Astrocyte (in vitro differentiated cells and primary cell): ENCODE data around the gene TGM6. TPM values are rescaled to one million over a fixed set of nuclear protein-coding genes. Genes with fewer than 3 reads are reported as not detected.

Source experiments
- DNase-seq: peaks from one replicate; pipeline ENCODE4 v3.0.0-alpha.2; 2010; ENCODE audit warnings: low read depth
- FAIRE-seq: peaks from 2 replicates; lab custom pipeline; 2011; peaks lifted over from hg19 to GRCh38; lab: Jason Lieb, UNC
- H2AFZ ChIP-seq: 2 replicates; pipeline ENCODE4 v1.6.0; 2012; ENCODE audit warnings: low read depth, low read length, inconsistent platforms
- H3K27ac ChIP-seq: 2 replicates; pipeline ENCODE4 v1.5.1; 2011; ENCODE audit warnings: low read depth, low read length, inconsistent platforms
- H3K27me3 ChIP-seq: 2 replicates; pipeline ENCODE4 v1.6.0; 2011; ENCODE audit warnings: low read length, inconsistent platforms; ENCODE audit not compliant: insufficient read depth
- H3K36me3 ChIP-seq: 2 replicates; pipeline ENCODE4 v1.5.1; 2011; ENCODE audit warnings: low read length, inconsistent platforms; ENCODE audit not compliant: insufficient read depth
- H3K4me1 ChIP-seq: 2 replicates; pipeline ENCODE4 v1.5.1; 2011; ENCODE audit warnings: low read length, inconsistent platforms; ENCODE audit not compliant: insufficient read depth
- H3K4me2 ChIP-seq: 2 replicates; pipeline ENCODE4 v1.6.0; 2012; ENCODE audit warnings: low read length, inconsistent platforms
- H3K4me3 ChIP-seq: 2 replicates; pipeline ENCODE4 v1.5.1; 2011; ENCODE audit warnings: low read depth, mild to moderate bottlenecking, low read length, inconsistent platforms; ENCODE audit not compliant: insufficient read depth
- H3K79me2 ChIP-seq: 2 replicates; pipeline ENCODE4 v1.6.0; 2012; ENCODE audit warnings: mild to moderate bottlenecking, low read length, inconsistent platforms; ENCODE audit not compliant: insufficient read depth
- H3K9ac ChIP-seq: 2 replicates; pipeline ENCODE4 v1.6.0; 2012; ENCODE audit warnings: mild to moderate bottlenecking, low read length, inconsistent platforms
- H3K9me3 ChIP-seq: 2 replicates; pipeline ENCODE4 v1.5.1; 2012; ENCODE audit warnings: low read depth, mild to moderate bottlenecking, low read length, inconsistent platforms; ENCODE audit not compliant: insufficient read depth
- H4K20me1 ChIP-seq: 2 replicates; pipeline ENCODE4 v1.6.0; 2012; ENCODE audit warnings: low read length, inconsistent platforms; ENCODE audit not compliant: insufficient read depth
- H3K27ac Mint-ChIP-seq: one replicate; pipeline ENCODE4 v1.8.0; 2021; ENCODE audit warnings: mild to moderate bottlenecking, mixed read lengths; ENCODE audit not compliant: unreplicated experiment
- H3K27me3 Mint-ChIP-seq: one replicate; pipeline ENCODE4 v1.8.0; 2021; ENCODE audit warnings: low read depth, mixed read lengths; ENCODE audit not compliant: unreplicated experiment
- H3K36me3 Mint-ChIP-seq: one replicate; pipeline ENCODE4 v1.8.0; 2021; ENCODE audit warnings: low read depth, mixed read lengths; ENCODE audit not compliant: unreplicated experiment
- H3K4me1 Mint-ChIP-seq: one replicate; pipeline ENCODE4 v1.8.0; 2021; ENCODE audit warnings: low read depth, mixed read lengths; ENCODE audit not compliant: unreplicated experiment
- H3K4me3 Mint-ChIP-seq: one replicate; pipeline ENCODE4 v1.8.0; 2021; ENCODE audit warnings: mild to moderate bottlenecking, moderate library complexity, mixed read lengths; ENCODE audit not compliant: unreplicated experiment
- H3K9me3 Mint-ChIP-seq: one replicate; pipeline ENCODE4 v1.8.0; 2021; ENCODE audit warnings: mild to moderate bottlenecking, mixed read lengths; ENCODE audit not compliant: unreplicated experiment
- CTCF ChIP-seq: IDR thresholded peaks from 2 replicates; pipeline ENCODE4 v1.5.1; 2011; ENCODE audit warnings: low read depth, mild to moderate bottlenecking, inconsistent platforms, low read length, moderate library complexity; ENCODE audit not compliant: insufficient read depth
- EZH2 ChIP-seq: IDR thresholded peaks from 2 replicates; pipeline ENCODE4 v1.6.1; 2012; ENCODE audit warnings: mild to moderate bottlenecking, low read length, inconsistent platforms; ENCODE audit not compliant: insufficient read depth
- total RNA-seq: library from RNA; stranded (reverse); gene quantifications from 2 replicates; pipeline ENCODE4 v1.2.1, GENCODE V29; 2021

TGM6 gene
- total RNA-seq, 1 donor from 2014 or later, result not detected

GRCh38 chr20:2336471-2336870 lies 44.2 kb upstream of the TGM6 start:
- Mint-ChIP-seq H3K27ac (no peak overlapping the region), H3K36me3 (no peaks in the 10 kb centered on the region), H3K9me3 (no peaks in the 10 kb centered on the region), H3K4me1 (no peaks in the 10 kb centered on the region), H3K27me3 (peaks cover 45% of the 10 kb centered on the region), H3K4me3 (no peak overlapping the region)
- TF ChIP-seq EZH2 (no peak), CTCF (no peak)
- no peak for DNase-seq
- no peaks in the 10 kb centered on the region for H3K79me2 ChIP-seq
- no peak overlapping the region for H3K4me3 ChIP-seq
- peaks cover 7% of the 10 kb centered on the region for H3K27me3 ChIP-seq
- FAIRE-seq, result no peak
- no peaks in the 10 kb centered on the region for H3K9me3 ChIP-seq
- no peaks in the 10 kb centered on the region for H3K4me1 ChIP-seq
- H3K27ac ChIP-seq, result no peak overlapping the region
- no peak overlapping the region for H2AFZ ChIP-seq
- no peaks in the 10 kb centered on the region for H3K36me3 ChIP-seq
- H4K20me1 ChIP-seq, result no peaks in the 10 kb centered on the region
- no peak overlapping the region for H3K4me2 ChIP-seq
- H3K9ac ChIP-seq, result no peak overlapping the region

- H3K27ac ChIP-seq, result no peak overlapping the region
- no peak overlapping the region for H3K4me3 Mint-ChIP-seq
- no peaks in the 10 kb centered on the region for H4K20me1 ChIP-seq
- no peak overlapping the region for H3K27ac Mint-ChIP-seq
- FAIRE-seq, result no peak
- H3K36me3 ChIP-seq, result no peaks in the 10 kb centered on the region
- peaks cover 43% of the 10 kb centered on the region for H3K27me3 Mint-ChIP-seq
- H3K27me3 ChIP-seq, result peaks cover 7% of the 10 kb centered on the region
- H3K4me1 ChIP-seq, result no peaks in the 10 kb centered on the region
- H3K4me3 ChIP-seq, result no peak overlapping the region
- no peak overlapping the region for H3K9ac ChIP-seq
- no peaks in the 10 kb centered on the region for H3K79me2 ChIP-seq
- no peaks in the 10 kb centered on the region for H3K9me3 Mint-ChIP-seq
- no peaks in the 10 kb centered on the region for H3K9me3 ChIP-seq
- no peak overlapping the region for H3K4me2 ChIP-seq
- H2AFZ ChIP-seq, result no peak overlapping the region
- no peaks in the 10 kb centered on the region for H3K36me3 Mint-ChIP-seq
- H3K4me1 Mint-ChIP-seq, result no peaks in the 10 kb centered on the region
- TF ChIP-seq EZH2, result no peak
- no peak for TF ChIP-seq CTCF
- no peak for DNase-seq
Measured at GRCh38 chr20:2337142-2337541, 43.6 kb upstream of the TGM6 start.

GRCh38 chr20:2338411-2339066 lies 42.2 kb upstream of the TGM6 start:
- FAIRE-seq (no peak), DNase-seq (no peak)
- Mint-ChIP-seq H3K4me1 (no peaks in the 10 kb centered on the region), H3K27me3 (peaks cover 30% of the 10 kb centered on the region), H3K9me3 (no peaks in the 10 kb centered on the region), H3K4me3 (no peak overlapping the region), H3K27ac (no peak overlapping the region), H3K36me3 (no peaks in the 10 kb centered on the region)
- Histone ChIP-seq H3K27me3 (peaks cover 4% of the 10 kb centered on the region), H3K4me3 (no peak overlapping the region), H3K4me2 (no peak overlapping the region), H3K27ac (no peak overlapping the region), H3K4me1 (no peaks in the 10 kb centered on the region), H3K36me3 (no peaks in the 10 kb centered on the region), H3K79me2 (no peaks in the 10 kb centered on the region), H3K9ac (no peak overlapping the region), H3K9me3 (no peaks in the 10 kb centered on the region), H2AFZ (no peak overlapping the region), H4K20me1 (no peaks in the 10 kb centered on the region)
- no peak for TF ChIP-seq EZH2
- no peak for TF ChIP-seq CTCF
